DOHH2 (cell line): ENCODE measurements around the gene ANKRD55.

Source experiments
- H3F3A ChIP-seq: fragments of 200-600 bp; sonication (generic), shearing (Covaris generic); 2 replicates; pipeline ENCODE4 v1.6.0; 2016; ENCODE audit warnings: antibody characterized with exemption, mild to moderate bottlenecking; ENCODE audit not compliant: control insufficient read depth, insufficient read depth
- H3K27ac ChIP-seq: fragments of 200-600 bp; sonication (generic); 2 replicates; pipeline ENCODE4 v1.5.1; 2014; ENCODE audit warnings: low read depth, mild to moderate bottlenecking, low read length, moderate library complexity
- H3K27me3 ChIP-seq: fragments of 200-600 bp; sonication (generic); 2 replicates; pipeline ENCODE4 v1.6.1; 2014; ENCODE audit warnings: mild to moderate bottlenecking, low read length, mixed read lengths; ENCODE audit not compliant: control insufficient read depth
- H3K36me3 ChIP-seq: fragments of 200-600 bp; sonication (generic); 2 replicates; pipeline ENCODE4 v1.6.1; 2014; ENCODE audit warnings: mild to moderate bottlenecking, low read length, moderate library complexity, mixed read lengths; ENCODE audit not compliant: control insufficient read depth
- H3K4me1 ChIP-seq: fragments of 200-600 bp; sonication (generic); 2 replicates; pipeline ENCODE4 v1.6.1; 2014; ENCODE audit warnings: mild to moderate bottlenecking, low read length, mixed read lengths; ENCODE audit not compliant: control insufficient read depth
- H3K4me2 ChIP-seq: fragments of 200-600 bp; sonication (generic); 2 replicates; pipeline ENCODE4 v1.6.0; 2014; ENCODE audit warnings: mild to moderate bottlenecking, low read length, moderate library complexity
- H3K4me3 ChIP-seq: fragments of 200-600 bp; sonication (generic); 2 replicates; pipeline ENCODE4 v1.5.1; 2014; ENCODE audit warnings: mild to moderate bottlenecking, low read length, mixed read lengths
- H3K79me2 ChIP-seq: fragments of 200-600 bp; sonication (generic); 2 replicates; pipeline ENCODE4 v1.6.1; 2014; ENCODE audit warnings: mild to moderate bottlenecking, low read length, mixed read lengths; ENCODE audit not compliant: control insufficient read depth
- H3K9me2 ChIP-seq: fragments of 200-600 bp; sonication (generic); replicated peaks from 2 replicates; pipeline ENCODE4 v1.6.1; 2014; ENCODE audit warnings: mild to moderate bottlenecking, low read length, mixed read lengths; ENCODE audit not compliant: control insufficient read depth
- H3K9me3 ChIP-seq: fragments of 200-600 bp; sonication (generic); 2 replicates; pipeline ENCODE4 v1.6.1; 2014; ENCODE audit warnings: antibody characterized with exemption, low read length, mixed read lengths; ENCODE audit not compliant: control insufficient read depth, insufficient read depth
- H4K20me1 ChIP-seq: fragments of 200-600 bp; sonication (generic); 2 replicates; pipeline ENCODE4 v1.6.0; 2014; ENCODE audit warnings: low read depth, mild to moderate bottlenecking, antibody characterized with exemption, low read length, moderate library complexity; ENCODE audit not compliant: control insufficient read depth, insufficient read depth
- EZH2phosphoT487 ChIP-seq: fragments of 200-600 bp; sonication (generic); IDR thresholded peaks from 2 replicates; pipeline ENCODE4 v1.6.1; 2017; ENCODE audit warnings: borderline replicate concordance, mild to moderate bottlenecking, antibody characterized with exemption, low read length, moderate library complexity, mixed read lengths
- TF ChIP-seq, protein P1 (sequence below): fragments of 200-600 bp; sonication (generic); IDR thresholded peaks from one replicate; pipeline ENCODE4 v1.5.1; 2014; ENCODE audit warnings: antibody characterized with exemption, mild to moderate bottlenecking, low read depth, low read length; ENCODE audit not compliant: poor library complexity, severe bottlenecking

The ANKRD55 gene

DNA sequence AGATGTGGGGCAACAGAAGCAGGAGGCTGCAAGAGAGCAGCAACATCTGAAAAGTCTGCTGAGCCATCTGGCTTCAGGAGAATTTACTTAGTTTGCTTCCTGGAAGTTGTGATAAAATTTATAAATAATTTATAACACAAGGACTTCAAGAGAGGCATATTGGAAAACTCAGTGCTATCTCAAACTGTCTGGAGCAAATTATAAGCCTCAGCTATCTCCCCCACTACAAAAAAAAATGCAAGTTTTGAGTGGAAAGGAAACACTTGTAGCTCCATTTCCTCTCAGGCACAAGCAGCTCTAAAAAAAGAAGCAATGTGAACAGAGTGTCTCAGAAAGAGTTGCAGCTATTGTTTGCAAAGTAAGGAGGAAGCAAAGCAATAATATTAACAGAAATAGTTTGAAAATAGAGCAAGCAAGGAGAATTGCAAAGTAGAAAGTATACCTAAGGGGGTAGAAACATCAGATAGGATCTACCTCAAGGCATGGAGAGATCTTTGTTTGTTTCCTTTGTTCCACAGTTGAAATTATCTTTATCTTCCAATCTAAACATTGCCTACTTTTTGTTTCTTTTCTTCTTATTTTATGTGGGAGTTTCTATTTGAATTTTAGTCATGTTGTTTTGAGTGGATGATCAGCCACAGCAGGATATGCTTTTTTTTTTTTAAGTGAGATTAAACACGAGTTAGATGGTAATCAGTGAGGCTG, 182.4 kb downstream of the ANKRD55 start:
- no peaks in the 10 kb centered on the region for H3K9me2 ChIP-seq
- no peaks in the 10 kb centered on the region for H3K36me3 ChIP-seq
- TF ChIP-seq, protein P1, sequence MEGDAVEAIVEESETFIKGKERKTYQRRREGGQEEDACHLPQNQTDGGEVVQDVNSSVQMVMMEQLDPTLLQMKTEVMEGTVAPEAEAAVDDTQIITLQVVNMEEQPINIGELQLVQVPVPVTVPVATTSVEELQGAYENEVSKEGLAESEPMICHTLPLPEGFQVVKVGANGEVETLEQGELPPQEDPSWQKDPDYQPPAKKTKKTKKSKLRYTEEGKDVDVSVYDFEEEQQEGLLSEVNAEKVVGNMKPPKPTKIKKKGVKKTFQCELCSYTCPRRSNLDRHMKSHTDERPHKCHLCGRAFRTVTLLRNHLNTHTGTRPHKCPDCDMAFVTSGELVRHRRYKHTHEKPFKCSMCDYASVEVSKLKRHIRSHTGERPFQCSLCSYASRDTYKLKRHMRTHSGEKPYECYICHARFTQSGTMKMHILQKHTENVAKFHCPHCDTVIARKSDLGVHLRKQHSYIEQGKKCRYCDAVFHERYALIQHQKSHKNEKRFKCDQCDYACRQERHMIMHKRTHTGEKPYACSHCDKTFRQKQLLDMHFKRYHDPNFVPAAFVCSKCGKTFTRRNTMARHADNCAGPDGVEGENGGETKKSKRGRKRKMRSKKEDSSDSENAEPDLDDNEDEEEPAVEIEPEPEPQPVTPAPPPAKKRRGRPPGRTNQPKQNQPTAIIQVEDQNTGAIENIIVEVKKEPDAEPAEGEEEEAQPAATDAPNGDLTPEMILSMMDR = no peak
- TF ChIP-seq EZH2phosphoT487 = no peak
- peaks cover 26% of the 10 kb centered on the region for H3K4me1 ChIP-seq
- peak overlapping the region; percentile 43 for H3K4me3 ChIP-seq
- H3K79me2 ChIP-seq = no peaks in the 10 kb centered on the region
- H3K9me3 ChIP-seq = 0 out of 2 replicates have a peak, but pooled peaks cover 8% of the 10 kb centered on the region
- peak overlapping the region; percentile 76 for H3K27ac ChIP-seq
- H3K27me3 ChIP-seq = no peaks in the 10 kb centered on the region
- no peaks in the 10 kb centered on the region for H4K20me1 ChIP-seq
- H3F3A ChIP-seq = peaks cover 6% of the 10 kb centered on the region; the same call in 1 of the 2 replicates
- H3K4me2 ChIP-seq = peak overlapping the region; percentile 60
